ENCODE results near the gene WIPI1. TPM values are rescaled to one million over a fixed set of nuclear protein-coding genes. Genes with fewer than 3 reads are reported as not detected.

WIPI1 gene
- total and polyA plus RNA-seq, 2 experiments from 2014 or later, result 67.4 to 79.6 TPM

DNA sequence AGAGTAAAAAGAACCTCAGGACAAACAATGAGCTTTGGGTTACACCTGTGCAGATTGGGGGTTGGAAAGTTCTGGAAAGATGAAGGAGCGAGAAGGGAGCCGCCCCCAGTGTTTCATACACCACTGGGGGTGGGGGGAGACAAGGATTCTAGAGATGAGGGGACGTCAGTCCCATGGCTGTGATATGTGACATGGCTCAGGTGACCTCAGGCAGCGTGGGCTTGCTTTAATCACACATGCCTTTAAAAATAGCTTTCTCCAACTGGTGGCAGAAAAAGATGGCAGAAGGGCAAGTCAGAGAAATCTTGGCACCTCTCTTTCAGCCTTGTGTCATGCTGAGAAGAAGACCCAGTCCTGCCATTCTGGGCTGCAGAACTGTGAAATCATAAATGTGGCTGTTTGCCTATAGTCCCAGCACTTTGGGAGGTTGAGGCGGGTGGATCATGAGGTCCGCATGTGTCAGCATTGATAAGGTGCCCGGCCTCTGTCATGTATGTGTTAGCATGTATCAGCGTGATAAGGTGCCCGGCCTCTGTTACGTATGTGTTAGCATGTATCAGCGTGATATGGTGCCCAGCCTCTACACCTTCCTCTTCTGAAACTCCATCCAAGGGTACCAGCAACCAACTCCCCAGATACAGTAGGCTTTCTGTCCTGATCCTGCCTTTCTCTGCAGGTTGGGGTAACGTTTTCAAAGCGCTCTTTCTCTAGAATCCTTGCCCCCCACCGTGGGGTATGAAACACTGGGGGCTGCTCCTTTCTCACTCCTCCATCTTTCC lies 25.0 kb downstream of the WIPI1 start:
- Histone ChIP-seq H3K27me3 (no peaks in the 10 kb centered on the region), H3K9me3 (ENCODE audit: low read depth) (no peaks in the 10 kb centered on the region), H3K36me3 (replicated peaks; ENCODE audit: insufficient read depth, low read depth) (no peaks in the 10 kb centered on the region), H3K79me2 (no peaks in the 10 kb centered on the region), H3K4me3 (no peak overlapping the region), H3K4me1 (ENCODE audit: insufficient read depth) (no peaks in the 10 kb centered on the region), H4K20me1 (ENCODE audit: insufficient read depth, poor library complexity, severe bottlenecking) (no peaks in the 10 kb centered on the region), H2AFZ (no peak overlapping the region), H3K4me2 (no peak overlapping the region), H3K9me2 (replicated peaks; ENCODE audit: insufficient read depth) (no peaks in the 10 kb centered on the region), H3K27ac (no peak overlapping the region)
- 96% methylated on average over 14 of the region's 14 CpGs for WGBS (ENCODE audit: low lambda C conversion rate, missing lambda C conversion rate)
- TF ChIP-seq EZH2 (IDR thresholded peaks at IDR 0.05; ENCODE audit: borderline replicate concordance) (no peak), EZH2phosphoT487 (IDR thresholded peaks at IDR 0.05; ENCODE audit: low read depth, severe bottlenecking, unreplicated experiment) (no peak)
- TF ChIP-seq, protein P1, sequence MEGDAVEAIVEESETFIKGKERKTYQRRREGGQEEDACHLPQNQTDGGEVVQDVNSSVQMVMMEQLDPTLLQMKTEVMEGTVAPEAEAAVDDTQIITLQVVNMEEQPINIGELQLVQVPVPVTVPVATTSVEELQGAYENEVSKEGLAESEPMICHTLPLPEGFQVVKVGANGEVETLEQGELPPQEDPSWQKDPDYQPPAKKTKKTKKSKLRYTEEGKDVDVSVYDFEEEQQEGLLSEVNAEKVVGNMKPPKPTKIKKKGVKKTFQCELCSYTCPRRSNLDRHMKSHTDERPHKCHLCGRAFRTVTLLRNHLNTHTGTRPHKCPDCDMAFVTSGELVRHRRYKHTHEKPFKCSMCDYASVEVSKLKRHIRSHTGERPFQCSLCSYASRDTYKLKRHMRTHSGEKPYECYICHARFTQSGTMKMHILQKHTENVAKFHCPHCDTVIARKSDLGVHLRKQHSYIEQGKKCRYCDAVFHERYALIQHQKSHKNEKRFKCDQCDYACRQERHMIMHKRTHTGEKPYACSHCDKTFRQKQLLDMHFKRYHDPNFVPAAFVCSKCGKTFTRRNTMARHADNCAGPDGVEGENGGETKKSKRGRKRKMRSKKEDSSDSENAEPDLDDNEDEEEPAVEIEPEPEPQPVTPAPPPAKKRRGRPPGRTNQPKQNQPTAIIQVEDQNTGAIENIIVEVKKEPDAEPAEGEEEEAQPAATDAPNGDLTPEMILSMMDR (IDR thresholded peaks at IDR 0.05; ENCODE audit: poor library complexity), result no peak
- no peak for DNase-seq (ENCODE audit: low spot score)

DNA sequence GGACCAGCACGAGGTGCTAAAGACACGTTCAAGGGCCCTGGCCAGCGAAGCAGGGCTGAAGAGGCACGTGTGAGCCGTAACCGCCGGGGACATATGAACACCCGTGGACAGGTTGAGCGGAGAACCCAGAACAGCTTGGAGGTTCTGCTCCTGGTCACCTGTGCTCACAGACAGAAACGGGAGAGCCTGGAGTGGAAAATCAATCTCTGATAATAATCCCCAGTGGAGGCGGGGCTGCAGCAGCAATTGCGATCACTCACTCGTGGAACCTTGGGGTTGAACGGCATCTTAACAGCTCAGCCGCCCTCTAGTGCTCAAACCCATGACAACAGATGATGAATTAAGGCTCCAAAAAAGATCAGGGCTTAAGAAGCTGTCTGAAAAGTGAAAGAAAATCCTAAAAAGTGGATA lies 25.6 kb downstream of the WIPI1 start:
- 64% methylated on average over 15 of the region's 15 CpGs for WGBS (ENCODE audit: low lambda C conversion rate, missing lambda C conversion rate)
- Histone ChIP-seq H3K79me2 (no peaks in the 10 kb centered on the region), H3K4me3 (no peak overlapping the region), H3K4me2 (no peak overlapping the region), H2AFZ (no peak overlapping the region), H3K9me2 (replicated peaks; ENCODE audit: insufficient read depth) (no peaks in the 10 kb centered on the region), H3K27ac (no peak overlapping the region), H4K20me1 (ENCODE audit: insufficient read depth, poor library complexity, severe bottlenecking) (no peaks in the 10 kb centered on the region), H3K9me3 (ENCODE audit: low read depth) (no peaks in the 10 kb centered on the region), H3K36me3 (replicated peaks; ENCODE audit: insufficient read depth, low read depth) (no peaks in the 10 kb centered on the region), H3K27me3 (no peaks in the 10 kb centered on the region), H3K4me1 (ENCODE audit: insufficient read depth) (no peaks in the 10 kb centered on the region)
- no peak for TF ChIP-seq EZH2 (IDR thresholded peaks at IDR 0.05; ENCODE audit: borderline replicate concordance)
- TF ChIP-seq, protein P1 (IDR thresholded peaks at IDR 0.05; ENCODE audit: poor library complexity), result peak; percentile 24
- peak; percentile 29 for DNase-seq (ENCODE audit: low spot score)

DNA sequence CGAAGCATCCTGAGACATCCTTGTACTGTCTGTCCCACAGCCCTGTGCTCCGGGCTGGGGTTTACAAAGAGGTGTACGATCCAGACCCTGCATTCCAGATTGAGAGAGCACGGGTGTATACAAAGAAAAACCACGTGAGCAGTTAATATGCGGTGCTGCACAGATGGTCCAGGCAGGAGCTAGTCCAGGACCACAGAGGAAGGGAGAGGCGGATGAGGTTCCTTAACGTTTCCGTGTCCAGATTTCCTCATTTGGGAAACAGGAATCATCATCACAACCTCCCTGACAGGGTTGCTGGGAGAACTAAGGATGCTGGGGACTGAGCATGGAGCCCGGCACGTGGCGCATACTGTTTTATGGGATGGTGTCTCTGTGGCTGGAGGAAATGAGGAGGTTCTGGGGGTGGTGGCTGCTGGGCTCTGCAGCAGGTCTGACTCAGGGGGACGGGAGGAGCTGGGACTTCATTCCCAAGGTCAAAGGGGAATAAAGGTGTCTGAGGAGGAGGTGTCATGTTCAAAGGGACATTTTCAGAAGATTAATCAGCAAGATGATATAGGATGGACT lies 26.2 kb downstream of the WIPI1 start:
- Histone ChIP-seq H3K4me3 (no peak overlapping the region), H2AFZ (no peak overlapping the region), H4K20me1 (ENCODE audit: insufficient read depth, poor library complexity, severe bottlenecking) (no peaks in the 10 kb centered on the region), H3K79me2 (no peaks in the 10 kb centered on the region), H3K9me3 (ENCODE audit: low read depth) (no peaks in the 10 kb centered on the region), H3K4me2 (no peak overlapping the region), H3K27ac (no peak overlapping the region), H3K4me1 (ENCODE audit: insufficient read depth) (no peaks in the 10 kb centered on the region), H3K9me2 (replicated peaks; ENCODE audit: insufficient read depth) (no peaks in the 10 kb centered on the region), H3K27me3 (no peaks in the 10 kb centered on the region), H3K36me3 (replicated peaks; ENCODE audit: insufficient read depth, low read depth) (no peaks in the 10 kb centered on the region)
- TF ChIP-seq, protein P1 (IDR thresholded peaks at IDR 0.05; ENCODE audit: poor library complexity), result no peak
- 92% methylated on average over 13 of the region's 13 CpGs for WGBS (ENCODE audit: low lambda C conversion rate, missing lambda C conversion rate)
- DNase-seq (ENCODE audit: low spot score), result no peak
